ENCODE results near the gene TOP3A. TPM values are rescaled to one million over a fixed set of nuclear protein-coding genes. Genes with fewer than 3 reads are reported as not detected.

TOP3A gene
- total RNA-seq, 1 donor from 2014 or later = 75.2 TPM

DNA sequence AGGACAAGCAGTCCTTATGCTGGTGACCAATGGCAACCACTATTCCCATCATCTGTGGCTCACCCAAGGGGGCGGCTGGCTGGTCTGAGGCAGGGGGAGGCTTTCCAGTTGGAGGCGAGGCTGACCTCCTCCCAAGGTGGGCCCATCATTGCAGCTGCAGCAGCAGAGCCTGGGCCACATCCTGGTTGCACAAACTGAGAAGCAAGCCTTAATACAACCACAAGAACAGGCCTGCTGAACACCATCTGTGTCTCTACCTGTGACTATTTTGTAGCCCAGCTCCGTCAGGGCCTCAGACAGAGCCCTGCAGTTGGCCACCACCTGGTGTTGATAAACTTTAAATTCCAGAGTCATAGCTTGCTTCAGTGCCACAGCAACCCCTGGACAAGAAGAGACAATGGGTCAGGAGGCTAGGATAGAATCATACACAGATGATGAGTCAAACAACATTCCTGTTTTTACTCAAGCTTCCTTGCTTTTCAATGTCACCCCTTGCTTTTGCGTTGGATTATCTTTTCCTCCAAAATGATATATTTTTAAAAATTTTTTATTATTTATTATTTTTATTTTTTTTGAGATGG lies 18.2 kb upstream of the TOP3A start:
- Mint-ChIP-seq H3K27me3 (ENCODE audit: insufficient read depth) (no peaks in the 10 kb centered on the region), H3K4me1 (ENCODE audit: low read depth) (peaks cover 8% of the 10 kb centered on the region), H3K27ac (no peak overlapping the region), H3K4me3 (no peak overlapping the region), H3K9me3 (no peaks in the 10 kb centered on the region), H3K36me3 (ENCODE audit: low read depth) (peaks cover 25% of the 10 kb centered on the region)
- intact Hi-C loops (cut with micrococcal nuclease) = no loop called here
- DNase-seq (ENCODE audit: low spot score) = no peak

DNA sequence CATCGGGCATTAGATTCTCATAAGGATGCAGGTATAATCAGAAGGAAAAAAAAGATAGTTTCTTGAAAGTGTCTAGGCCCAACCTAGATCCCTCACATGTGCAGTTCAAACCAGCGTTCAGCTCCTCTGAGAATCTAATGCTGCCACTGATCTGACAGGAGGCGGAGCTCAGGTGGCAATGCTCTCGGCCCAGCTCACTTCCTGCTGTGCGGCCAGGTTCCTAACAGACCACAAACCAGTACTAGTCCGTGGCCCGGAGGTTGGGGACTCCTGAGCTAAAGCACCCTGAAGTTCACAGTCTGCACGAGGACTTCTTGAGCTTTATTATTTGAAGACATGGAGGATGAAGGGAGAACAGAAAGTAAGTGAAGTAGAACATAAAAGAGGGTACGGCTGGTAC lies 17.1 kb upstream of the TOP3A start:
- Mint-ChIP-seq H3K36me3 (ENCODE audit: low read depth) (peaks cover 21% of the 10 kb centered on the region), H3K27ac (peak overlapping the region; percentile 79), H3K4me1 (ENCODE audit: low read depth) (peaks cover 8% of the 10 kb centered on the region), H3K4me3 (no peak overlapping the region), H3K9me3 (no peaks in the 10 kb centered on the region), H3K27me3 (ENCODE audit: insufficient read depth) (no peaks in the 10 kb centered on the region)
- DNase-seq (ENCODE audit: low spot score) = no peak
- intact Hi-C loops (cut with micrococcal nuclease) = no loop called here

DNA sequence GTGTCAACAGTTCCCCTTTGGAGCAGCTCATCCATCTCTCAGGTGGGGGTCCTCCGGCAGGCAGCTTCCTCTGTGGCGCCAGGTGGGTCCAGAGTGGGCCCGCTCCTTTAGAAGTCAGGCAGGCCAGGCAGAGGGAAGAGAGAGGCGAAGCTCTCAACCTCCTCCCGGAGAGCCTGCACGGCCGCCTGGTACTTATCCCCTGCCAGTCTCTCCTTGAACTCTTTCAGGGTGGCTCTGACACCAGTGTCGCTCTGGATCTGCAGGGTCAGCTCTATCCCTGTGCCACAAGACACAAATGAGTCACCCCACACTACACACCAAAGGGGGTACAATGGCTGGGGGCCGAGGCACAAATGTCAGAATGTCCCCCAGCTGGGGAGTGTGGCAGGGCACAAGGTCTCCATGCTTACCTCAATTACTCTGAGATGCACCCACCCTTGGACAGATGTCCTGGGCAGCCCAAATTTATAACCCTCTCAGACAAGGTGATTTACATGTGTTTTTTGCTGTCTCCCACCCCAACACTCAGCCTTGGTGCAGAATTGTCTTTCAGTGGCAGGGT lies 13.9 kb upstream of the TOP3A start:
- no peak overlapping the region for H3K27ac Mint-ChIP-seq
- no peak overlapping the region for H3K4me3 Mint-ChIP-seq
- H3K4me1 Mint-ChIP-seq (ENCODE audit: low read depth) = peaks cover 17% of the 10 kb centered on the region
- intact Hi-C loops (cut with micrococcal nuclease) = no loop called here
- no peaks in the 10 kb centered on the region for H3K27me3 Mint-ChIP-seq (ENCODE audit: insufficient read depth)
- peaks cover 26% of the 10 kb centered on the region for H3K36me3 Mint-ChIP-seq (ENCODE audit: low read depth)
- no peak for DNase-seq (ENCODE audit: low spot score)
- H3K9me3 Mint-ChIP-seq = no peaks in the 10 kb centered on the region

DNA sequence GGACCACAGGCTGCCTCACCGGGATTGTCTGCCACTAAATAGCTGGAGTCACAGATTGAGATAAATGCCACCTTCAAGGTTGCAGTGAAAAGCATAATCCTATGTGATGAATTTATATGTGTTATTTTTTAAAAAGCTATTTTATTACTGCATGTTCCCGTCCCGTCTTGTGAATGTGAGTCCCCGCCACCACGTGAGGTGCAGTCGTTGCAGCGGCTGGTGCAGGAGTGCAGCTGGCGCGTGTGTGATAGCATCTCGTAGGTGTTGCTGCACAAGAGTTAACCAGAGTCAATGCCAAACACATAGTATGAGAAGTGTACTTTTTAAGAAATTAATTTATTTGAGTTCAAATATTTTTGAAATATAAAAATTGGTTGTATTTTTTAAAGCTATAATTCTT lies 12.8 kb upstream of the TOP3A start:
- peaks cover 26% of the 10 kb centered on the region for H3K36me3 Mint-ChIP-seq (ENCODE audit: low read depth)
- intact Hi-C loops (cut with micrococcal nuclease) = no loop called here
- no peaks in the 10 kb centered on the region for H3K9me3 Mint-ChIP-seq
- no peak for DNase-seq (ENCODE audit: low spot score)
- peaks cover 17% of the 10 kb centered on the region for H3K4me1 Mint-ChIP-seq (ENCODE audit: low read depth)
- no peak overlapping the region for H3K27ac Mint-ChIP-seq
- H3K27me3 Mint-ChIP-seq (ENCODE audit: insufficient read depth) = no peaks in the 10 kb centered on the region
- H3K4me3 Mint-ChIP-seq = no peak overlapping the region

DNA sequence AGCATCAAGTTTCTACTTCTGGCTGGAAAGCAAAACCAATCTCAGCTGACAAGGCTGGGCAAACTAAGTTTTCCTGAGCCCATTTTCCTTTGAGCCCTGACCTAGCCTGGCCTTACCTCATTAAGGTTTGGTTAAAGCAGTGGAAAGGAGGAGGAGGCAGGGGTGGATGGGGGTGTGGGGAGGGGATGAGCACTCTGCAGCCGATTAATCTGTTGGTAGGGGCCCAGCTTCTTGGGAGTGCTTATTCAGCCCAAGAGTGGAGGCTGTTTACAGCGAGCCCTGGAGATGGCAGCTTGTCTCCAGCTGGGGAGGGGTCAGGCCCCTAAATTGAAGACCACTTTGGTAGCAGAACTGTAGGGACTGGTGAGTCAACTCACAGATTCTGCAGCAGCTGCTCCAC lies 12.3 kb upstream of the TOP3A start:
- intact Hi-C loops (cut with micrococcal nuclease) = no loop called here
- H3K27me3 Mint-ChIP-seq (ENCODE audit: insufficient read depth) = no peaks in the 10 kb centered on the region
- H3K36me3 Mint-ChIP-seq (ENCODE audit: low read depth) = peaks cover 26% of the 10 kb centered on the region
- peaks cover 13% of the 10 kb centered on the region for H3K4me1 Mint-ChIP-seq (ENCODE audit: low read depth)
- no peak overlapping the region for H3K4me3 Mint-ChIP-seq
- H3K27ac Mint-ChIP-seq = no peak overlapping the region
- H3K9me3 Mint-ChIP-seq = no peaks in the 10 kb centered on the region
- DNase-seq (ENCODE audit: low spot score) = no peak

DNA sequence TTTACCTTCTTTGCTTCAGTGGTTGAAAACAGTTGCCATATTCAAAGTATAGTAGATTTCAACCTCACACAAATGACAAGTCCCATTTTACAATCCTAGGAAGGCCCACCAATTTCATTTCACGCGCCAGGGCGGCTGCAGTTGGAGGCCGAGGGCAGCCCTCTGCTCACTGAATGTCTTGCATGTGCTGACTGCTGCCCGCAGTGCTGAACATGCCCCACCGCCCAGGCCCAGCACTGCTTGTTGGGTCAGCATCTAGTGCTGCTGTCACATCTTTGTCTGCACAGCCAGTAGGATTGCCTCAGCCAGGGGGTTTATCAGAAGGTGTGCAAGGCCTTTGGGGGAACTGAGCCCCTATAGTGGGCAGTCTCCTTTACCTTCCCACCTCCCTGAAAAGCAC lies 11.8 kb upstream of the TOP3A start:
- Mint-ChIP-seq H3K36me3 (ENCODE audit: low read depth) (peaks cover 24% of the 10 kb centered on the region), H3K4me3 (no peak overlapping the region), H3K4me1 (ENCODE audit: low read depth) (peaks cover 11% of the 10 kb centered on the region), H3K9me3 (no peaks in the 10 kb centered on the region), H3K27ac (no peak overlapping the region), H3K27me3 (ENCODE audit: insufficient read depth) (no peaks in the 10 kb centered on the region)
- no peak for DNase-seq (ENCODE audit: low spot score)
- intact Hi-C loops (cut with micrococcal nuclease) = no loop called here

DNA sequence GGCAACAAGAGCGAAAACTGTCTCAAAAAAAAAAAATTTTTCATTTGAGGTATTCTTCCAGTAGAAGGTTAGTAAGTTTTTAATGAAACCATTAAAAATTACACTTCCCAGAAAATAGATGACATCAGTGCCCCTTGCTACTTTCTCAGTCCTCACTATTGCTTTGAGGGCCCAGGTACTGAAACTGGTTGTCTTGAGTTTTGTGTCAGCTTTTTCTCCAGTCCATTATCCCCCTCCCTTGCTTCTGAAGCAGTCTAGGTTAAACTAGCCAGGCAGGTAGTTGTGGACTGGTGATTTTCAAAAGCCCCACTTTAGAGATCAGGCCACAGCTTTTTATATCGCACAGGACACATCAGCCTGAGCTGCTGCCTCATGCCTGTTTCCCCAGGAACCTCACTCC lies 11.2 kb upstream of the TOP3A start:
- Mint-ChIP-seq H3K27ac (no peak overlapping the region), H3K4me1 (ENCODE audit: low read depth) (peaks cover 14% of the 10 kb centered on the region), H3K36me3 (ENCODE audit: low read depth) (peaks cover 24% of the 10 kb centered on the region), H3K9me3 (no peaks in the 10 kb centered on the region), H3K4me3 (no peak overlapping the region), H3K27me3 (ENCODE audit: insufficient read depth) (no peaks in the 10 kb centered on the region)
- DNase-seq (ENCODE audit: low spot score) = no peak
- intact Hi-C loops (cut with micrococcal nuclease) = no loop called here

DNA sequence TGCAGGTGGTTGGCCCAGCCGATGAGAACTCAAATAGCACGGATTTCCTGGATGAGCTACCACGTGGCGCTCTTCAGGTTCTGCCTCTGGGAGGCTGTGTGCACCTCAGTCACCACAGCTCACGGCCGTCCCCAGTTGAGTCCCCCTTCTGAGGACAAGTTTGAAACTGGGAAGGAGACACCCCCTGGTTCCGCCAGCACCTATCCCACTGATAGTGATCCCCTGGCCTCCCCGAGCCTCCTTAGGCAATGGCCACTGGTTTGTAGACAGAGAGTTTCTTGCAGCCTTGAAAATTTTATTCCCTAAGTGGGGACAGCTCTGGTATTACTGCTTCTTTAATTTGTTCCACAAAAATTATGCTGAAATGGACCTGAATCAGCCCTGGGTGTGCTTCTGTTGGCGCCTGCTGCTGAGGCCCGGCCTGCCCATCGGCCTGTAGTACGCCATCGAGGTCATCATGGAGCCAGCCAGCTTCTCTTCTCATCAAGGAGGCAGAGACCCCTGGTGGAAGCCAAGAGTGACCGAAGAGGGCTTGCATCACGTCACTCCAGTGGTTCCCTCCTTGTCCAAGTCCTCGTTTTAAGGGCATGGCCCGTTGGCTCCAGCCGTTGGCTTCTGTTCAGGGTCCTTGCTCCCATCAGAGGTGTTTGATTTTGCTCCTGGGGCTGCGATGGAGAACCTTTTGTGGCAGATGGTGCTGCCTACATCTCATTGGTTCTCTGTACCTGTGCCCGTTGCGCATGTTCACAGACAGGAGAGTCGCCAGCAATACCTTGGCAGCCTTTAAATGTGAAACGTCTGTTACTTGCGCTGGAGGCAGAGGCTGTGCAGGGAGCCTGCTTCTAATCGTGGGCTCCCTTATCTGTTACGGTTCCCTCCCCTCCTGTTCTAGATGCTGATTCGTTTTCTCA lies 9.6 kb upstream of the TOP3A start:
- H3K4me3 Mint-ChIP-seq = no peak overlapping the region
- H3K4me1 Mint-ChIP-seq (ENCODE audit: low read depth) = peaks cover 31% of the 10 kb centered on the region
- H3K27me3 Mint-ChIP-seq (ENCODE audit: insufficient read depth) = no peaks in the 10 kb centered on the region
- peaks cover 26% of the 10 kb centered on the region for H3K36me3 Mint-ChIP-seq (ENCODE audit: low read depth)
- no peak overlapping the region for H3K27ac Mint-ChIP-seq
- no peaks in the 10 kb centered on the region for H3K9me3 Mint-ChIP-seq
- intact Hi-C loops (cut with micrococcal nuclease) = no loop called here
- no peak for DNase-seq (ENCODE audit: low spot score)

DNA sequence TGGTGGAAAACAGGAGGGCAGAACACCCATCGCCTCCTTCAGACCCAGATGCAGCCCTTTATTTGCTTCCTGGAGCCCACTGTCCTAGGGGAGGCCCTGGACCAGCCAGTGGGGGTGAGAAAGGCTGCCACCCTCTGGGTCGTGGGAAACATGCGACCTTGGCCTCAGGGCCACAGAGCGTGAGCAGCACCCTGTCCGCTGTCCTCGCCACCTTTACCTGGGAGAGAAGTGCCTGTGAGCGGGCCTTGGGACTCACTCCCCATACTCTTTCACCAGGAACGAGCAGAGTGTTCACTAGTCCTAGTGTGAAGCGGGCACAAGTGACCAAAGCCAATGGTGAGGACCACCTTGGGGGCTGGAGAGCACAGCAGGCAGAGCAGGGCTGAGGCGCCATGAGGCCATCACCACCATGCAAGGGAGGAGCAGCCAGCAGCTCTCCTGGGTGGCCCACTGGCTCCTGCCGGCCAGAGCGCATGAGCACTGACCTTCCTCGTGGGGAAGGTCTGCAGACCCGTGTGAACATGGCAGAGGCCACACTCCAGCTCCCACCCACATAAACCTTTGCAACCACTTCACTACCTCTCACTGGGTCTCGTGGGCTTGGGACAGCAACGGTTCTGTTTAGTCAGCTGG lies 8.8 kb upstream of the TOP3A start:
- no peak for DNase-seq (ENCODE audit: low spot score)
- no peak overlapping the region for H3K4me3 Mint-ChIP-seq
- no peaks in the 10 kb centered on the region for H3K9me3 Mint-ChIP-seq
- peaks cover 23% of the 10 kb centered on the region for H3K36me3 Mint-ChIP-seq (ENCODE audit: low read depth)
- intact Hi-C loops (cut with micrococcal nuclease) = no loop called here
- no peaks in the 10 kb centered on the region for H3K27me3 Mint-ChIP-seq (ENCODE audit: insufficient read depth)
- H3K4me1 Mint-ChIP-seq (ENCODE audit: low read depth) = peaks cover 37% of the 10 kb centered on the region
- H3K27ac Mint-ChIP-seq = no peak overlapping the region

DNA sequence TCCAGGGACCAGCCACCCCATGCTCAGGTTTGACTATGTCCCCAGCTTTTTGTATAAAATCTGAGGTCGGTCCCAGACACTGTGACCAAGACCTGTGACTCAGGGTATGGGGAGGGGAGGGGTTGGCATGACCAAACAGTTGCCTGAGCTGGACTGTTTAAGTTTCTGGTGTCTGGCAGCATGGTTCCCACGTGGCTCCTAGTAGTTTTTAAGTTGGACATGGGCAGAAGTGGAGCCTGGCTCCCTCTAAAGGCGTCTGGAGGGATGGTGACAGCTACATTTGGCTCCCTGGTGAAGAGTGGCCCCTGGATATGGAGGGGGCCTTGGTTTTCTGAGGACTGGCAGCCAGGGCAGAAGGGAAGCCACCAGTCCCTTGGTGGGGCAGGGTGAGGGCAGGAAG lies 8.2 kb upstream of the TOP3A start:
- Mint-ChIP-seq H3K27me3 (ENCODE audit: insufficient read depth) (no peaks in the 10 kb centered on the region), H3K27ac (no peak overlapping the region), H3K36me3 (ENCODE audit: low read depth) (peaks cover 20% of the 10 kb centered on the region), H3K4me1 (ENCODE audit: low read depth) (peaks cover 43% of the 10 kb centered on the region), H3K4me3 (no peak overlapping the region), H3K9me3 (no peaks in the 10 kb centered on the region)
- no peak for DNase-seq (ENCODE audit: low spot score)
- intact Hi-C loops (cut with micrococcal nuclease) = no loop called here

DNA sequence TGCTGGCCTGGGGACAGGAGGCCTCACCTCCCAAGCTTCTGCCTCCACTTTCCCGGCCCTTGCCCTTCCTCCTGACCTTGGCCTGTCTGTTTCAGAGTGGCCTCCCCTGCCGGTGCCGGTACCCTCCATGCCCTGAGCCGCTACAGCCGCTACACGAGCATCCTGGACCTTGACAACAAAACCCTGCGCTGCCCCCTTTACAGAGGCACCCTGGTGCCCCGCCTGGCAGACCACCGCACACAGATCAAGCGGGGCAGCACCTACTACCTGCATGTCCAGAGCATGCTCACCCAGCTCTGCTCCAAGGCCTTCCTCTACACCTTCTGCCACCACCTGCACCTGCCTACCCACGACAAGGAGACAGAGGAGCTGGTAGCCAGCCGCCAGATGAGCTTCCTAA lies 7.7 kb upstream of the TOP3A start:
- H3K9me3 Mint-ChIP-seq = no peaks in the 10 kb centered on the region
- H3K27me3 Mint-ChIP-seq (ENCODE audit: insufficient read depth) = no peaks in the 10 kb centered on the region
- H3K36me3 Mint-ChIP-seq (ENCODE audit: low read depth) = peaks cover 23% of the 10 kb centered on the region
- peaks cover 48% of the 10 kb centered on the region for H3K4me1 Mint-ChIP-seq (ENCODE audit: low read depth)
- no peak for DNase-seq (ENCODE audit: low spot score)
- no peak overlapping the region for H3K27ac Mint-ChIP-seq
- H3K4me3 Mint-ChIP-seq = no peak overlapping the region
- intact Hi-C loops (cut with micrococcal nuclease) = no loop called here

DNA sequence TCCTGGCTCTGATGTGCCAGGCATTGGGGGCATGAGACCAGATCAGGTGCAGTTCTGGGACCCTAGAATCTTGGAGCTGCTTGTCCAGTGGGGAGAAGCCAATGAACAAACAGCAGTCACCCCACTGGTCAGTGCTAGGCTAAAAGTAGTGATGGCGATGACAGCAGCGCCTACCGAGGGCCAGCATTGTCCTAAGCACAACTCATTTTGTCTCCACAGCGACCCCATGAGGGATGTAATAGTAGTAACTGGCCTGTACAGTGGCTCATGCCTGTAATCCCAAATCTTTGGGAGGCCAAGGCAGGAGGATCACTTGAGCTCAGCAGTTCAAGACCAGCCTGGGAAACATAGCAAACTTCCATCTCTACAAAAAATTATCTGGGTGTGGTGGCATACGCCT lies 6.5 kb upstream of the TOP3A start:
- H3K4me1 Mint-ChIP-seq (ENCODE audit: low read depth) = peaks cover 54% of the 10 kb centered on the region
- H3K27me3 Mint-ChIP-seq (ENCODE audit: insufficient read depth) = no peaks in the 10 kb centered on the region
- peaks cover 23% of the 10 kb centered on the region for H3K36me3 Mint-ChIP-seq (ENCODE audit: low read depth)
- DNase-seq (ENCODE audit: low spot score) = no peak
- no peak overlapping the region for H3K4me3 Mint-ChIP-seq
- no peak overlapping the region for H3K27ac Mint-ChIP-seq
- intact Hi-C loops (cut with micrococcal nuclease) = no loop called here
- H3K9me3 Mint-ChIP-seq = no peaks in the 10 kb centered on the region

DNA sequence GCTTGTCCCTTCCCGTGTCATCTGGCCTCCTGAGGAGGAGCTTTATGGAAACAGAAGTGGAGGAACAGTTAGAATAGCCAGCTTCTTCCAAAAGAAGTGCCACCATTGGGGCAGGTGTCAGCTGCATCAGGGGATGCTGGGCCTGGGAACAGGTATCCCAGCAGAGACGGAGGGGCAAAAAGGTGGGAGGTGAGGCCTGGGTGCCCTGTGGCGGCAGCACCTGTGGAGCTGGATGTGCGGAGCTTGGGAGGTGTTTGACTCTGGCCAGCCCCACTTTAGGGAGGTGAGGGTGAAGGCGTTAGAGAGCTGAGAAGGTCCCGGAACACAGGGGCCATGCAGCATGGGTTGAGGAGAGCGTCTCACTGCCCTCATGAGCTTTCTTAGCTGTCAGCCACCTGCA lies 5.5 kb upstream of the TOP3A start:
- H3K9me3 Mint-ChIP-seq = no peaks in the 10 kb centered on the region
- peaks cover 58% of the 10 kb centered on the region for H3K4me1 Mint-ChIP-seq (ENCODE audit: low read depth)
- H3K36me3 Mint-ChIP-seq (ENCODE audit: low read depth) = peaks cover 22% of the 10 kb centered on the region
- no peak overlapping the region for H3K4me3 Mint-ChIP-seq
- DNase-seq (ENCODE audit: low spot score) = no peak
- no peaks in the 10 kb centered on the region for H3K27me3 Mint-ChIP-seq (ENCODE audit: insufficient read depth)
- no peak overlapping the region for H3K27ac Mint-ChIP-seq
- intact Hi-C loops (cut with micrococcal nuclease) = no loop called here
